ENCODE measurements around the gene KRTAP19-2. TPM values are rescaled to one million over a fixed set of nuclear protein-coding genes. Genes with fewer than 3 reads are reported as not detected.

The KRTAP19-2 gene
- total RNA-seq, 1 donor from 2014 or later: not detected

Other genes with a start within 250 kb of the KRTAP19-2 start
- not detected for gene KRTAP24-1, start 204.5 kb downstream of the KRTAP19-2 start, total RNA-seq
- not detected for gene KRTAP25-1, start 197.9 kb downstream of the KRTAP19-2 start, total RNA-seq
- not detected for gene KRTAP26-1, start 167.1 kb downstream of the KRTAP19-2 start, total RNA-seq
- gene KRTAP27-1, start 149.7 kb downstream of the KRTAP19-2 start, total RNA-seq: not detected
- gene KRTAP23-1, start 138.8 kb downstream of the KRTAP19-2 start, total RNA-seq: not detected
- not detected for gene KRTAP13-2, start 115.2 kb downstream of the KRTAP19-2 start, total RNA-seq
- not detected for gene KRTAP13-1, start 91.4 kb downstream of the KRTAP19-2 start, total RNA-seq
- gene KRTAP13-3, start 61.5 kb downstream of the KRTAP19-2 start, total RNA-seq: not detected
- gene KRTAP13-4, start 57.2 kb downstream of the KRTAP19-2 start, total RNA-seq: not detected
- gene KRTAP15-1, start 47.2 kb downstream of the KRTAP19-2 start, total RNA-seq: not detected
- not detected for gene KRTAP19-1, start 7.1 kb downstream of the KRTAP19-2 start, total RNA-seq
- gene KRTAP19-3, start 4.6 kb upstream of the KRTAP19-2 start, total RNA-seq: not detected
- gene KRTAP19-4, start 9.7 kb upstream of the KRTAP19-2 start, total RNA-seq: not detected
- not detected for gene KRTAP19-5, start 14.7 kb upstream of the KRTAP19-2 start, total RNA-seq
- not detected for gene KRTAP19-6, start 54.4 kb upstream of the KRTAP19-2 start, total RNA-seq
- not detected for gene KRTAP19-7, start 73.9 kb upstream of the KRTAP19-2 start, total RNA-seq
- not detected for gene KRTAP22-2, start 103.0 kb upstream of the KRTAP19-2 start, total RNA-seq
- not detected for gene KRTAP6-3, start 105.0 kb upstream of the KRTAP19-2 start, total RNA-seq
- gene KRTAP6-2, start 111.5 kb upstream of the KRTAP19-2 start, total RNA-seq: not detected
- gene KRTAP22-1, start 113.7 kb upstream of the KRTAP19-2 start, total RNA-seq: not detected
- gene KRTAP6-1, start 126.5 kb upstream of the KRTAP19-2 start, total RNA-seq: not detected
- gene KRTAP20-1, start 129.0 kb upstream of the KRTAP19-2 start, total RNA-seq: not detected
- not detected for gene KRTAP20-4, start 133.2 kb upstream of the KRTAP19-2 start, total RNA-seq
- not detected for gene KRTAP20-2, start 147.8 kb upstream of the KRTAP19-2 start, total RNA-seq
- gene KRTAP20-3, start 155.4 kb upstream of the KRTAP19-2 start, total RNA-seq: not detected
- gene KRTAP21-3, start 231.3 kb upstream of the KRTAP19-2 start, total RNA-seq: not detected